DMS79 treated with DMSO at 0.1 percent for 48 hours (cell line): ENCODE measurements around the gene ZDHHC11B.
"Not testable (repeated sequence)": the region's sequence is repeated elsewhere in the genome, so short reads cannot be mapped to it uniquely, and the experiment has no call there.

Experiments
- DNase-seq: peaks from one replicate; lab custom pipeline; 2025; lab: John Stamatoyannopoulos, UW

The ZDHHC11B gene

DNA sequence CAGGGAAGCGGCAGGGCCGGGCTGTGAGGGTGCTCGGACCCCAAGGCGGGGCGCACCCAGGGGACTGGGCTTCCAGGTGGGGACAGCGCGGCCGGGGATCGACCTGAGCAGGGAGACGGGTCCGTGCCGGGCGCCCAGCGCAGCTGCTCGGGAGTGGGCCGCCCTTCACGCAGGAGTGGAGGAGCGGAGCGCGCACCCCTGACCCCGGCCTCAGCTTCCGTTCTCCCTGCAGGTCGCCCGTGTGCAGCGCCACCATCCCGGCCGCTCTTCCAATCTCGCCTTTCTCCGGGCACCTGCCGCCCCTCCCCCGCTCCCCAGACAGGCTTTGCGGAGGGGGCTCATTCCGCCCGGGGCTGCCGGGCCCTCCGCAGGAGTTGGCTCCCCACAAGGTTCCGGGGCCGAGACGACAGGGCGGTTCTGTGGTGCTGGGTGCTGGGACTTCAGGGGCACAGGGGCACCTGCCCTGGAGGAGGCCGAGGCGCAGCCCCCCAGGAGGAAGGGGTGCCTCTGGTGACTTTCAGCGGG lies 714 bp upstream of the ZDHHC11B start:
- peak; percentile 5 for DNase-seq

DNA sequence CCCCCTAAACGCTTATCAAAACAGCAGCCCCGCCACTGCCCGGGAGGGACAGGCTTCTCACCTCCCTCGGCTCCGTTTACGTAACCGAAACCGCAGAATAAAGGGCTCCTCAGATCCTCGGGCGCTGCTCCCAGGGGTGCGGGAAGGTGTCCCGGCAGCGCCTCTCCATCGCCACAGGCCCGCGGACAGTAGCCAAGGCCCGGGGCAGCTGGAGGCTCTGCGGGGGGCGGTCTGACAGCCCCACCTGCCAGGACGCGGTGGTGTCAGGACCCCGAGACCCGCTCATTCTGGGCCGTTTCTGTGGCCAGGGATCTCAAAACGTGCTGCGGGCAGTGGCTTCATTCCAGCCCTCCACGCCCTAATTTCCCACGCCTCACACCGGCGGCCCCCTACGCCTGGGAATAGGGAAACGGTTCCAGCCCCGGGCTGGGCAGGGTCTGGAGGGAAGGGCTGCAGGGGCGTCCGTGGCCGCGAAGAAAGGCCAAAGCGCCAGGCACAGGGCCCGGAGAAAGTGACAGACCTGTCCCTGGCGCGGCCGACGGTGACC lies 575 bp downstream of the ZDHHC11B start:
- not testable (repeated sequence) for DNase-seq

DNA sequence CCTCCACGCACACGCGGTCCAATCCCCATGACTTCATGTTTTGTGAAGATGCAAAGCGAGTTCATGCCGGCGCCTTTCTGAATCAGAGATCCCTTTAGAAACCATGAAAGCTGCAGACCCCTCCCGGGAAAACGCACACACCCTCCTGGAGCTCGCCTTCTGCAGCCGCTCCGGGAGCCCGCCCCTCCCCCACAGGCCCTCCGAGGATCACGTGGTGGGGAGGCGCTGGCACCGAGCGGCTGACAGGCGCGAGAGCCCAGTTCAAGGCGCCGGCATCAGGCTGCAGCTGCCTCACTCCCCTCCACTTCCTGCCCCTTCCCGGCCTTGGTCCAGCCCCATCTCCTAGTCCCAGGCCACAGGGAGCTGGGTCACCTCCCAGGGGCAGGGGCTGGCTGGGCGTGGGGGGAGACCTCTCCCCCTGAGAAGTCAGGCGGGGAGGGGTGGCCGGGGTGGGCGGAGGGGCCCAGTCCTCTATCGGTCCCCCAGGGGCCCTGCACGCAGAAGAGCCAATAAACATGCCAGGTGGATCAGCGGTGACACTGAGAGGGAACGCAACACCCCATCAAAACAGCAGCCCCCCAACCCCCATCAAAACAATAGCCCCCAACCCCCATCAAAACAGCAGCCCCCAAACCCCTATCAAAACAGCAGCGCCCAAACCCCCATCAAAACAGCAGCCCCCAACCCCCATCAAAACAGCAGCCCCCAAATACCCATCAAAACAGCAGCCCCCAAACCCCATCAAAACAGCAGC lies 1.3 kb downstream of the ZDHHC11B start:
- not testable (repeated sequence) for DNase-seq

DNA sequence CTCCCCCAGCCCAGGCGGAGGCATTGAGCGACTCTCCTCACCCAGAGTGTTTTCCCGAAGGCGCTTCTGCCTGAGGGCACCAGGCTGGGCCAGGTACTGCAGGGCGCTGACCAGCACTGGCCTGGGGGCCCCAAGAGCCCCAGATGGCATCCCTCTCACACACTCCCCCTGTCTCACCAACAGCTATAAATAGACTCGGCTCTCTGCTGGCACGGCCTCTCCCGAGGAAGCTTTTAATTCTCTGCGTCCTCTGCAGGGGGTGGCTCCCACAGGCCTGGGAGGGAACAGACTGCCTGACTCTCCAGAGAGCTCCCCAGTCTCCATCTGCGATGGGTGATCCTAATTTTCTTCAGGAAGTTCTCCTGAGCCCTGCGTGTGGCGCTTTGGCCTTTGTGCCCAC lies 2.2 kb downstream of the ZDHHC11B start:
- DNase-seq = not testable (repeated sequence)

DNA sequence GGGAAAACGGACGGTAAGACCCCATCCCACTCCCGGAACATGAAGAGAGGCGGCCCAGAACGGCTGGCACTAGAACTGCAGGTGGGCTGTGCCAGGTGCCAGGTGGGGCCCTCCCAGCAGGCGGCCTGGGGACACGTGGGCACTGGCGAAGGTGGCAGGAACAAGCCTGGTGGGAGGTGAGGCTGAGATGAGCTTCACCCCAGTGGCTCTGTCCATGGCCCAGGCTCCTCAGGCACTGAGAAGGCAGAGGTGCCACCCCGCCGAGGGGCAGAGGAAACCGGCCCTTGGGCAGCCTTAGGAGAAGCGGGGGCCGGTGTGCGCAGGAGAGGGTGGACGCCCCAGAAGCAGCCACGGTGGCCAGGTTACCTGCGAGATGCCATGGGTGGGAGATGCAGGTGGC lies 4.0 kb downstream of the ZDHHC11B start:
- not testable (repeated sequence) for DNase-seq

DNA sequence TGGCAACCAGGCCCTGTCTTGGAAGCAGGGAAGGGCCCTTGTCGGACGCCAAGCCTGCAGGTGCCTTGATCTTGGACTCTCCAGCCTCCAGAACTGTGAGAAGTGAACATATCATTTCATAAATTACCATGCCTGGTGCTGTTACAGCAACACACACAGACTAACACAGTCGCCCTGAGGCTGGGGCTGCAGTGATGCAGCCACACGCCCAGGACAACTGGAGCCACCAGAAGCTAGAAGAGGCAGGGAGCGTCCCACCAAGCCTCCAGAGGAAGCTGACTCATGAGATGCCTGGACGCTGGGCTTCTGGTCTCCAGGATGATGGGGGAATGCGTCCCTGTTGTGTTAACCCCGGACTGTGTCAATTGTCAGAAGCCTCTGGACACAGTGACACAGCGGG lies 5.6 kb downstream of the ZDHHC11B start:
- not testable (repeated sequence) for DNase-seq

DNA sequence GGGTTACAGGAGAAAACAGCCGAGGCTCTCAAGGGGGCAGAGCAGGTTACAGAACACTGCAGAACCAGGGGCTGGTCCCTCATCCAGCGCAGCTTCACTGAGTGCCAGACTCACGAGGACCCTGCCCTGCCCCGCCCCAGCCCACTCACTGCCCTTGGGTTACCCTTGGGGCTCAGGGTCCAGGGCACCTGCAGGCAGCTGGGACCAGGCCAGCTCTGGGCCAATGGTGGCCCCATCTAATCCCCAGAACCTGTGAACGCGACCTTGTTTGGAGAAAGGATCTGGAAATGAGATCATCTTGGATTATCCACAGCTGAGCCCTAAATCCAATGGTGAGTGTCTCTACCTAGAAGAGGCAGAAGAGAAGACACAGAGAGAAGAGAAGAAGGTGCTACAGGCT lies 6.1 kb downstream of the ZDHHC11B start:
- not testable (repeated sequence) for DNase-seq

DNA sequence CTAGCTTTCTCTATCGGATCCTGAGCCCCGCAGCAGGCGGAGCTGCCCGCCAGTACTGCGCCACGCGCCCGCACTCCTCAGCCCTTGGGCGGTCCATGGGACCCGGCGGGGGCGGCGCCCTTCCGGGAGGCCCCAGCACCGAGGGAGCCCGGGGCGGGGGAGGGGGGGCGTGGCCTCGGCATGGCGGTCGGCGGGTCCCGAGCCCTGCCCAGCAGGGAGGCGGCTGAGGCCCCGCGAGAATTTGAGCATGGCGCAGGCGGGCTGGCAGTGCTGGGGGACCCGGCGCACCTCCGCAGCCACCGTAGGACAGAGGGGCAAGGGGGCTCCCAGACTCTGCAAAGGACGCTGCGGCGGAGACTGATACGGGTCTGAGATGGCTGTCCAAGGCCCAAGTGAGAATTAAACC lies 6.8 kb downstream of the ZDHHC11B start:
- DNase-seq = no peak

DNA sequence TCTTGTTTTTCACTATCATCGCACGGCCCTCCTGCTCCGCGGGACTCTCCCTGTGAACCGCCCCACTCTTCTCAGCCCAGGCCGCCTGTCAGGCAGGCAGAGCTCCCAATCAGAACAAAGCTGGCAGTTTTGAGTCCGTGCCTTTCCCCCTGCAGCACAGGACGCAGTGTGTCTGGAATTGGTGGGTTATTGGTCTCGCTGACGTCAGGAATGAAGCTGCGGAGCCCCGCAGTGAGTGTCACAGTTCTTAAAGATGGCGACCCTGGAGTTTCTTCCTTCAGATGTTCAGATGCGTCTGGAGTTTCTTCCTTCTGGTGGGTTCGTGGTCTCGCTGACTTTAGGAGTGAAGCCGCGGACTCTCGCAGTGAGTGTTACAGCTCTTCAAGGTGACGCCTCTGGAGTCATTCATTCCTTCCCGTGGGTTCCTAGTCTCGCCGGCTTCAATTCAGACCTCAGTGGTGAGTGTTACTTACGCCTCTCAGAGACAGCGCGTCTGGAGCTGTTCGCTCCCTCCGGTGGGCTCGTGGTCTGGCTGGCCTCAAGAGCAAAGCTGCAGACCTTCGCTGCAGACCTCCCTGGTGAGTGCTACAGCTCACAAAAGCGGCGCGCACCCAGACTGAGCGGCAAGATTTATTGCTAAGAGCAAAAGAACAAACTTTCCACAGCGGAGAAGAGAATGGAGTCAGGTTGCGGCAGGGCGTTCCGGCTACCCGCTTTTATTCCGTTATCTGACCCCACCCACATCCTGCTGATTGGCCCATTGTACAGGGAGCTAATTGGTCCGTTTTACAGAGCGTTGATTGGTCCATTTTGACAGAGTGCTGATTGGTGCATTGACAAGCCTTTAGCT lies 7.4 kb downstream of the ZDHHC11B start:
- DNase-seq = no peak

DNA sequence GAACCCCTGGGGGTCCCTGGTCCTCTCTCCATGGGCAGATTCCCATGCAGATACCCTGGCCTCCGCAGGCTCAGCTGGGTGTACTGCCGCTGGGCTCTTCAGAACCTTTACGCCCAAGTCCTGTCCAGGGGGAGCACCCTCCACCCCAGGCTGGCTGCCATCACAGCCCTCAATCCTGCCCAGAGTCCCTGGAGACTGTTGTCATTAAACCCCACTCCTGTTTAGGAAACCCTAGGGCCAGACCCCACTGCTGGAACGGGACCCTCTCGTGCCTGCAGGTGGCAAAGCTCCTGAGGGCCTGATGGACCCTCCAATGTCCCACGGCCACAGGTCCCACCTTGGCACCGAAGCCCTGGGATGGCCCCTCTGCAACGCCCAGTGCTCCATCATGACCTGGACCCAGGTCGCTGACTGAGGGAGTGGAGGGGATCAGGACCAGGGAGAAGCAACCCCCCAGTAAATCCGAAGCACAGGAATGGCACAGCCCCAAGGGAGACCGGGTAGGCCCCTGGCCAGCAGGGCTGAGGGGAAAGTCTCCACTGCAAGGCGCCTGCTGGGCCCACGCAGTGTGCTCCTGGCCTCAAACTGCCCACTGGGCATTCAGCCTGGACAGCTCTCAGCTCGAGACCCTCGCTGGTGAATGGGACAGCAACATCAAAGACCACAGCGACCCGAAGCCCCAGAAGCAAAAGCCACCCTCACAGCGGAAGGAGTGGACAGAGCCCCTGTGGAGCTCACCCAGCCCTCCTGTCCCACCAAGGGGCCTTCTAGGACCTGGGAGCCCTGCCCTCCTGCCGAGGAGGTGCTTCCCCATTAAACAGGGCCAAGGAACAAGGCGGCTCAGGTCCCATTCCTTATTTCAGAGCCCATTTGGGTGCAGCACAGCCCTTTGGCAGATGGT lies 8.3 kb downstream of the ZDHHC11B start:
- DNase-seq = no peak

DNA sequence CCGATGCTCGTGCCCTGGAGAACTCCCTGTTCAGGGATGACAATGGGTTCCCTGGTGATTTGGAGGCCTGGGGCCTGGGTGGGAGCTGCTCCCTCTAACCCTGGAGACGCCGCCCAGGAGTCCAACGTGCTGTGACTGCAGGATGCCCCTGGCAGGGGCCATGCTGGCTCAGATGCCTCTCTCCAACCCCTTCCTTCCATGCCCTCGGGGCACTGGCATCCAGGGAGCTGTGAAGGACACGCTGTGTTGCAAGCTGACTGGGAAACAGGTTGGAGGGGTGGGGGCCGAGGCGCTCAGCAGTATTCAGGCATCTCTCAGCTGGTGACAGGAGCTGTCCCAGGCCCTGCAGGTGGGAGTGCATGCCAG lies 9.0 kb downstream of the ZDHHC11B start:
- DNase-seq = not testable (repeated sequence)

DNA sequence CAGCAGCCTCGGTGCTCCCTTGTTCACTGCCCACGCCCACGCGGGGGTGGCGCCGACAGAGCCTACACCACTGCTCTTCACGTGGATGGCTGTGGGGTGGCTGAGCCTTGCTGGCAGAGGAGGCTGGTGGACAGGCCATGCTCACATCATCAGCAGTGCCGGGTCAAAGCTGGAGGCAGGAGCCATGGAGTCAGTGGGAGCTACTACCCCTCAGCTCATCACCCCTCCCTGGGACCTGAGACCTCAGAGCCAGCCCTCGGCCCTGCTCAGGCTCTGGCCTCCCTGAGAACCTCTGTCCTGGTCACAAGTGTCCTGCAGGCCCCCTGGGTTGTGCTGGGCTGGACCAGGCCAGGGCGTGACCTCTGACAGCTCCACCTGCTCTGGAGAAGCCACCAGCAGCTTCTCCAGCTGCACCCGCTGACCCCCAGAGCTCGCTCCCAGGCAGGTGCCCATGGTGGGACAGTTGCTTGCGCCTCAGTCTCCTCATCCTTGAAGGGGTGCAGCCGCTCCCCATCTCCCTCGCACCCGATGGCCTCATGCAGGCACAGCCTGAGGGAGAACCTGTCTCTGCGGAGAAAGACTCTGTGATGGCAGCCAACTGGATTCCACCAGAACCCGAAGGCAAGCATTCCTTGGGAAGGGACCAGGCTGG lies 9.5 kb downstream of the ZDHHC11B start:
- DNase-seq = not testable (repeated sequence)

DNA sequence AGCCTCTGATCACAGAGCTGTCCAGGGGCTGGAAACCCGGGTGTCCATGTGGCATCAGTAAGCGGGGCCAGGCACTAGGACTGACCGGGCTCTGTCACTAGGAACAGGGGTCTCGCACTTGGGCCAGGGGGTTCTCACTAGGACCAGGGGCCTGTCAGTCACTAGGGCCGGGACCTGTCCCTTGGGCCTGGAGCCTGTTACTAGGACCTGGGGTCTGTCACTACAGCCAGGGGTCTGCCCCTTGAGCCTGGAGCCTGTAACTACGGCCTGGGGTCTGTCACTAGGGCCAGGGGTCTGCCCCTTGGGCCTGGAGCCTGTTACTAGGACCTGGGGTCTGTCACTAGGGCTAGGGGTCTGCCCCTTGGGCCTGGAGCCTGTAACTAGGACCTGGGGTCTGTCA lies 10.2 kb downstream of the ZDHHC11B start:
- DNase-seq = not testable (repeated sequence)

DNA sequence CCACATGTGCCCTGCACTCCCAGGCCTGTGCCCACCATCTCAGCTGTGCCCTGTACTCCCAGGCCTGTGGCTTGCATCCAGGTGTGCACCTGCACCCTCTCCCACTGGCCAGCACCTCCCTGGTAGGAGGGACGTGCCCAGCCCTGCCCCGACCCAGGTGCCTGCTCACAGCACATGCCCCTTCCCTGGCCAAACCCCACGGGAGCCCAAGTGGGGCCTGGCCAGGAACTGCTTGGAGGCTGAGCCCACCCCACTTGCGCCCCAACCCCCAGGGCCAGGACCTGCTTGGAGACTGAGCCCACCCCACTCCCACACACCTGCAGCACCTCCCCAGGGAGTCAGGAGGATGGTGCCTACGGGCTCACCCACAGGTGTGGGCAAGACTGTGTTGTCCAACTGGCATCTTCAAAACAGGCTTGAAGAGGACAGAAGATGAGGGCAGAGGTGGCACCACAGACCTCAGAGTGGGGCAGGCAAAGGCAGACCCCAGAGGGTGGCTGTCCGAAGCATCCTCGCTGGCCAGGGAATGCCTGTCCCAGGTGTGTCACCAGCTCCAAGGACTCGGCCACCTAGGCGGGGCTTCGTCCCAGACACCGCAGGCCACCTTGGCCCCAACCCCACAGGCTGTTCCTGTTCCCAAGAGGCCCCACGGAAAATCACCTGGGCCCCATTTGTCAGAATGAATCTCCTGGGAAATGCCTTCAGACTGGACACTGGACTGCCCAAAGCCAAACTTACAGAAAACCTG lies 10.8 kb downstream of the ZDHHC11B start:
- DNase-seq = no peak

DNA sequence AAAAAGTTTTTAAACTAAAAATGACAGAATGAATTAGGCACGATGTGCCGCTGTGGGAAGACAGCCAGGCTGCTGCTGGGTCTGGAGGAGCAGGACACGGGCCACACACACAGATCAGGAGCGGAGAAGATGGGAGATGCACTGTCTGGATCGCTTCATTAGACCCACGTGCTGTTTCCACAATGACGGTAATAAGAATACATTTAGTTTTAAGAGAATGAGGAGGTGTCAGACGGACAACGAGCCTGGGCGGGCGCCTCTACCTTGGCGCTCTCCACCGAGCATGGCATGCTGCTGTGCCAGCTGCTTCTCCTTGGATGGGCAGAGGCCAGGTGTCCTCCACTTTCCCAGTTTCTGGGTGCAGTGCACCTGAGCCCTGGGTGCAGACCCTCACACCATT lies 11.6 kb downstream of the ZDHHC11B start:
- not testable (repeated sequence) for DNase-seq

DNA sequence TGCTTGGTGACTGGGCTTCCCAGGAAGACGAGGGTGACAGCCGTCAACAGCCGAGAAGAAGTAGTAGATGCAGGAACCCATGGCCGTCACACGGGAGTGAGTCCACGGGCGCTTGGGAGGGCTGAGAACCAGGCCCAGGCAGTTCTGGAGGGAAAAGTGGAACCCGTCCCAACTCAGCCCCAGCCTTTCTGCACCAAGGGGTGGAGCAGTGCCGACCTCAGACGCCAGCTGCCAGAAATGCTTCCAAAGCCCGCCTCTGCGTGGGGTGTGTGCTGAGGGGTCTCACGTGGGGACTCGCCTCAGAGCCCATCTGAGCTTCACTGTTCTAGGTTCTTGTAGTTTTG lies 12.0 kb downstream of the ZDHHC11B start:
- DNase-seq = not testable (repeated sequence)

DNA sequence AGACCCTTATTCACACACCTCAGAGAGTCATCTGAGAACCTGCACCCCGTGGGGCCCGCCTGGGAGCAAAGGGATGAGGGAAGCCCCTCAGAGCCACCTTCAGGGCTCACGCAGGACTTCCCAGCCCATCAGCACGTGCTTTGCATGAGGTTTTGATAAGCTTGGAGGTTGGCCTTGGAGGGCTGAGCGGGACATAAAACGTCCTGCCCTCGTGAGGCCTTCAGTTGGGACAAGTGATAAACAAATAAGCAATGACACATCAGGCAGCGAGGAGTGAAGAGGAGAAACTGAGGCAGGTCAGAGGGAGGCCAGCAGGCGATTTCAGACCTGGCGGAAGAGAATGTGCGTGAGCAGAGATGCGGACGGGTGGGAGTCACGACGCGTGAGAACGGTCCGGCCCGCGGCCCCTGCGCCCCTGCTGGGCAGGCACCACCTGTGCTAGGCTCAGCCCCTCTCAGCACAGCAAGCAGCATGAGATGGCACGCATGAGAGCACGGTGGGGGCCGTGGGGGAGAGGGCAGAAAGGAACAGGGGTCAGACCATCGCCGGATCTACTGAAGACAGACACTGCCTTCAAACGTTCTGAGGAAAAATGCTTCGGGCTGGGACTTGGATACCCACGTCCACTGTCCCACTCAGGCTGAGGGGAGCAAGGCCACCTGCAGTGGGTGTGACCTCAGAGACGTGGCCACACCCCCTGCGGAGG lies 12.5 kb downstream of the ZDHHC11B start:
- DNase-seq = not testable (repeated sequence)

DNA sequence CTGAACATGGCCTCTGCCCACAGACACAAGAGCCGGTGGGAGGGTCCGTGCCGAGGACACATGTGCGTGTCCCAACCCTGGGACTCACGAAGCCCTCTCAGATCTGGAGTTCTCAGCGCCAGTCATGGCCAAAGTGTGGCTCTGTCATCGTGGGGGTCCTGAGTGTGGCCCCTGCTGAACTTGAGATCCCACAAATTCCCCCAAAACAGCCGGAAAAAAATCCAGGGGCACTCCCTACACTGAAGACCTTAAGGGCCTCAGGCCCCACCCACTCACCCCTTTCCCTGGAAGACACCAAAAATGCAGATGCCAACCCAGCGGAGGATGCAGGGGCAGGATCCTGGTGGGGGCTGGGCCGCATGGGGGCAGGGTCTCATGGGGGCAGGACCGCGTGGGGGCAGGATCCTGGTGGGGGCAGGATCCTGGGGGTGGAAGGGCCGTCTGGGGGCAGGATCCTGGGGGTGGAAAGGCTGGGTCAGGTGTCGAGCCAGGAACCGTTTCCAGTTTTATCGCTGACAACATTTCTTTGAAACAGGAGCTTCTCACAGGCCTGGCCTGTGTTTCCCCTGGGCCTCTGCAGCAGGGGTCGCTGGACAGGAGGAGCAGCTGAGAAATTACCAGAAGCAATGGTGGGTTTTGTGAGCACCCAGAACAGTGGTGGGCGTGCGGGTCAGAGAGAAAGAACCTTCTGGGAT lies 13.3 kb downstream of the ZDHHC11B start:
- not testable (repeated sequence) for DNase-seq

DNA sequence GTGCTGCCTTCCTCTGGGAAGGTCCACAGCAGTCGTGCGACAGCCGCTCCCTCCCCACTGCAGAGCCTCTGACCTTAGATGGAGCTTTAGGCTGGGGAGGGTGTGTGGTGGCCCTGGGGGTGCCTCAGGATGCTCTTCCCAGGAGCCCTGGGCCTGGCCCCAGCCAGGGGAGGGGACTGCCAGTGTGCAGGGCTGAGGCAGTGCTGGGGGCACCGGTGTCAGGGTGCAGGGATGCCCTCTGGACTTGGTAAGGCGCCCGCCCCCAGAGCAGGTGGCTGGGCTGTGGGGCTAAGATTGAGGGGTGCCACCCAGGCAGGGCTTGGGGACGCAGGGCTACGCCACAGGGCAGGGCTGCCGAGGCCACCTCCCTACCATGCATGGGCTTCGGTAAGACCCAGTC lies 13.9 kb downstream of the ZDHHC11B start:
- DNase-seq = not testable (repeated sequence)
